PC-9 (cell line): ENCODE measurements around the gene AP2B1. TPM values are rescaled to one million over a fixed set of nuclear protein-coding genes. Genes with fewer than 3 reads are reported as not detected.

Source experiments
- BruUV-seq: library from RNA; stranded (reverse); fragments of 400-500 nt; replicated peaks from 2 replicates; lab custom pipeline; 2021; lab: Mats Ljungman, UMichigan
- CTCF ChIA-PET: fragments of 300-600 bp; sonication (Branson Sonifier 250); formaldehyde crosslinking; loops from one replicate; lab custom pipeline; 2022; ENCODE audit warnings: antibody characterized with exemption; lab: Charles Lee
- POLR2A ChIA-PET: fragments of 300-600 bp; sonication (Branson Sonifier 250); formaldehyde crosslinking; loops from one replicate; lab custom pipeline; 2022; ENCODE audit warnings: antibody characterized with exemption; ENCODE audit not compliant: unreplicated experiment; lab: Charles Lee
- DNase-seq, 2 experiments: peaks; one replicate each; pipeline versions ENCODE4 v3.0.0 to v3.0.0-alpha.2; 2015 to 2022; ENCODE audit warnings: mixed read lengths in 1 of 2
- H2AFZ ChIP-seq: fragments of 200-600 bp; sonication (generic); 2 replicates; pipeline ENCODE4 v1.8.1; 2017; ENCODE audit warnings: antibody characterized with exemption
- H3F3A ChIP-seq: fragments of 200-600 bp; sonication (generic); 2 replicates; pipeline ENCODE4 v1.8.1; 2017; ENCODE audit warnings: antibody characterized with exemption, mild to moderate bottlenecking, low read depth; ENCODE audit not compliant: insufficient read depth
- H3K27ac ChIP-seq: fragments of 200-600 bp; sonication (generic); 2 replicates; pipeline ENCODE4 v1.6.1; 2016; ENCODE audit warnings: mixed run types
- H3K27me3 ChIP-seq: fragments of 200-600 bp; sonication (generic); 2 replicates; pipeline ENCODE4 v1.6.1; 2016; ENCODE audit warnings: low read depth, mixed run types; ENCODE audit not compliant: insufficient read depth
- H3K36me3 ChIP-seq: fragments of 200-600 bp; sonication (generic); 2 replicates; pipeline ENCODE4 v1.6.1; 2016; ENCODE audit warnings: low read depth, mixed run types
- H3K4me1 ChIP-seq: fragments of 200-600 bp; sonication (generic); replicated peaks from 2 replicates; pipeline ENCODE4 v1.6.1; 2016; ENCODE audit warnings: mixed run types; ENCODE audit not compliant: insufficient read depth
- H3K4me2 ChIP-seq: fragments of 200-600 bp; sonication (generic); 2 replicates; pipeline ENCODE4 v1.6.1; 2017; ENCODE audit warnings: mixed run types
- H3K4me3 ChIP-seq: fragments of 200-600 bp; sonication (generic); 2 replicates; pipeline ENCODE4 v1.6.1; 2016; ENCODE audit warnings: mixed run types
- H3K79me2 ChIP-seq: fragments of 200-600 bp; sonication (generic); 2 replicates; pipeline ENCODE4 v1.6.1; 2017; ENCODE audit warnings: low read depth, mixed run types
- H3K9me2 ChIP-seq: fragments of 200-600 bp; sonication (generic); 2 replicates; pipeline ENCODE4 v1.8.1; 2017; ENCODE audit warnings: mild to moderate bottlenecking; ENCODE audit not compliant: insufficient read depth
- H3K9me3 ChIP-seq: fragments of 200-600 bp; sonication (generic); 2 replicates; pipeline ENCODE4 v1.8.1; 2016; ENCODE audit warnings: low read depth; ENCODE audit not compliant: insufficient read depth
- H4K20me1 ChIP-seq: fragments of 200-600 bp; sonication (generic); 2 replicates; pipeline ENCODE4 v1.8.1; 2017; ENCODE audit not compliant: insufficient read depth
- CTCF ChIP-seq: fragments of 200-600 bp; sonication (generic); conservative IDR thresholded peaks from 2 replicates; pipeline ENCODE4 v1.6.1; 2017; ENCODE audit warnings: mixed run types, antibody characterized with exemption, mild to moderate bottlenecking, moderate library complexity
- EZH2 ChIP-seq: fragments of 200-600 bp; sonication (generic); IDR thresholded peaks from 2 replicates; pipeline ENCODE4 v1.8.0; 2017; ENCODE audit warnings: antibody characterized with exemption, low read depth
- intact Hi-C: fragments of 100-400 bp; cut with micrococcal nuclease; formaldehyde crosslinking; loops from one replicate; pipeline ENCODE4 v1.10.0; 2022; ENCODE audit not compliant: unreplicated experiment
- total RNA-seq: library from RNA; stranded (reverse); gene quantifications from 2 replicates; pipeline ENCODE4 v1.2.3, GENCODE V29; 2021

Gene AP2B1
- total RNA-seq, 1 experiment from 2014 or later, result 186 TPM

- no peak overlapping the region; the same call in 1 of the 2 replicates for H3K4me3 ChIP-seq
- H4K20me1 ChIP-seq, result no peaks in the 10 kb centered on the region
- intact Hi-C loops, result no loop called here
- DNase-seq, result no peak
- peak overlapping the region; percentile 95; the same call in 1 of the 2 replicates for H2AFZ ChIP-seq
- peaks cover 16% of the 10 kb centered on the region for H3K27me3 ChIP-seq
- H3K9me3 ChIP-seq, result no peaks in the 10 kb centered on the region
- CTCF ChIA-PET, result no interaction called here
- TSS peak; percentile 84 for BruUV-seq
- peaks cover 34% of the 10 kb centered on the region for H3K79me2 ChIP-seq
- H3K27ac ChIP-seq, result no peak overlapping the region
- TF ChIP-seq CTCF, result no peak
- TF ChIP-seq EZH2, result no peak
- H3K36me3 ChIP-seq, result no peaks in the 10 kb centered on the region
- no peaks in the 10 kb centered on the region for H3K9me2 ChIP-seq
- peak overlapping the region; percentile 91 for H3K4me2 ChIP-seq
- POLR2A ChIA-PET, result no interaction called here
- H3F3A ChIP-seq, result peaks cover 6% of the 10 kb centered on the region; the same call in 1 of the 2 replicates
- peaks cover 10% of the 10 kb centered on the region for H3K4me1 ChIP-seq
These were observed 20.2 kb upstream of the AP2B1 start for GRCh38 chr17:35566968-35567367.

- BruUV-seq, result no TSS peak
- no peak for TF ChIP-seq CTCF
- TF ChIP-seq EZH2, result no peak
- peaks cover 34% of the 10 kb centered on the region for H3K79me2 ChIP-seq
- H3K27ac ChIP-seq, result peak overlapping the region; percentile 54
- peaks cover 10% of the 10 kb centered on the region for H3K4me1 ChIP-seq
- peak overlapping the region; percentile 72 for H3K4me3 ChIP-seq
- ChIA-PET CTCF (no interaction called here), POLR2A (interaction anchor here (0.6 to 0.7 kb wide), 2 partner anchors 28 to 107 kb away, joined by 3 to 8 read pairs; no protein-coding TSS in a partner anchor)
- intact Hi-C loops, result loop anchor here (1.0 kb wide), 1 partner anchor 10 kb away; the partner anchor contains the start of gene PEX12
- H3K4me2 ChIP-seq, result peak overlapping the region; percentile 91
- H3F3A ChIP-seq, result peaks cover 10% of the 10 kb centered on the region; the same call in 1 of the 2 replicates
- no peaks in the 10 kb centered on the region; the same call in 1 of the 2 replicates for H4K20me1 ChIP-seq
- peak in 1 of 2 experiments; percentile 43 for DNase-seq
- no peaks in the 10 kb centered on the region for H3K9me3 ChIP-seq
- peaks cover 15% of the 10 kb centered on the region for H3K27me3 ChIP-seq
- peak overlapping the region; percentile 95 for H2AFZ ChIP-seq
- no peaks in the 10 kb centered on the region for H3K36me3 ChIP-seq
- H3K9me2 ChIP-seq, result no peaks in the 10 kb centered on the region
These were observed 18.6 kb upstream of the AP2B1 start for GRCh38 chr17:35568561-35568960.

- Histone ChIP-seq H3K27me3 (peaks cover 8% of the 10 kb centered on the region; the same call in 1 of the 2 replicates), H4K20me1 (no peaks in the 10 kb centered on the region; the same call in 1 of the 2 replicates), H3K79me2 (peaks cover 34% of the 10 kb centered on the region), H3K9me3 (no peaks in the 10 kb centered on the region), H2AFZ (no peak overlapping the region), H3K4me2 (peak overlapping the region; percentile 91), H3K27ac (no peak overlapping the region), H3K9me2 (no peaks in the 10 kb centered on the region), H3K36me3 (no peaks in the 10 kb centered on the region), H3F3A (peaks cover 12% of the 10 kb centered on the region; the same call in 1 of the 2 replicates), H3K4me3 (peak overlapping the region; percentile 72; the same call in 1 of the 2 replicates), H3K4me1 (peaks cover 10% of the 10 kb centered on the region)
- TF ChIP-seq CTCF (no peak), EZH2 (no peak)
- intact Hi-C loops, result no loop called here
- POLR2A ChIA-PET, result no interaction called here
- BruUV-seq, result no TSS peak
- no peak for DNase-seq
- CTCF ChIA-PET, result no interaction called here
These were observed 17.7 kb upstream of the AP2B1 start for GRCh38 chr17:35569405-35569804.
